ENCODE results near the gene TSHZ2.

- TF ChIP-seq POLR2AphosphoS5 (IDR thresholded peaks at IDR 0.05; ENCODE audit: insufficient read depth, low read depth, low read length) = no peak
- TF ChIP-seq CTCF (IDR thresholded peaks at IDR 0.05; ENCODE audit: extremely low read depth in 1 of 2, insufficient read depth in 1 of 2, low read depth in 1 of 2, low read length in 2 of 2) = no peak
- TF ChIP-seq POLR2A (IDR thresholded peaks at IDR 0.05; ENCODE audit: low read depth, low read length) = no peak
- no peak for TF ChIP-seq FOS (IDR thresholded peaks at IDR 0.05; ENCODE audit: borderline replicate concordance, insufficient read depth, low read length)
- no peak for TF ChIP-seq MAX (IDR thresholded peaks at IDR 0.05; ENCODE audit: insufficient read depth, insufficient read length)
These were observed 327.7 kb downstream of the TSHZ2 start for GRCh38 chr20:53299831-53300230.
